ENCODE measurements around the gene FLRT1. TPM values are rescaled to one million over a fixed set of nuclear protein-coding genes. Genes with fewer than 3 reads are reported as not detected.

The FLRT1 gene
- total RNA-seq, 4 donors from 2014 or later = not detected

- Histone ChIP-seq H3K9me3 (no peaks in the 10 kb centered on the region), H3K4me3 (no peak overlapping the region), H3K4me1 (peaks cover 20% of the 10 kb centered on the region), H3K27me3 (no peaks in the 10 kb centered on the region), H3K36me3 (no peaks in the 10 kb centered on the region), H3K27ac (no peak overlapping the region)
- DNase-seq (ENCODE audit: low spot score in 2 of 2) = no peak
- 68% methylated on average over 17 of the region's 22 CpGs for WGBS
- TF ChIP-seq CTCF (IDR thresholded peaks at IDR 0.05) (no peak), POLR2A (IDR thresholded peaks at IDR 0.05) (no peak), POLR2AphosphoS5 (IDR thresholded peaks at IDR 0.05) (no peak), EP300 (IDR thresholded peaks at IDR 0.05) (no peak)
These were observed 14.6 kb upstream of the FLRT1 start for GRCh38 chr11:64020976-64021756.

DNA sequence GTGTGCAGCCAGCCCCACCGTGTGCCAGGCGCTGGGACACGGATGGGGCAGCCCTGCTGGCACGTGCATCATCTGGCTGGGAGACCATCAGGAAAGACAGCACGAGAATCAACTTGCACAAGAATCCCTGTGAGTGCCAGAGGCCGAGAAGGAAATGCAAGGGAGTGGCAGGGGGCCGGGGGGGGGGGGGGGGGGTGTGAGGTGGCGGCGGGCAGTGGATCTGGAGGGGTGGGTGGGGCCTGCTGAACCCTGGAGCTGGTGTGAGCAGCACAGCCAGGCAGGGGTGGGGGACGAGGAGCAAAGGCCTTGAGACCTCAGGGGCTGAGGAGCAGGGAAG lies 14.0 kb upstream of the FLRT1 start:
- no peak for DNase-seq (ENCODE audit: low spot score in 2 of 2)
- H3K36me3 ChIP-seq = no peaks in the 10 kb centered on the region
- no peak overlapping the region for H3K27ac ChIP-seq
- TF ChIP-seq POLR2AphosphoS5 (IDR thresholded peaks at IDR 0.05) = no peak
- no peak for TF ChIP-seq POLR2A (IDR thresholded peaks at IDR 0.05)
- TF ChIP-seq EP300 (IDR thresholded peaks at IDR 0.05) = no peak
- no peak for TF ChIP-seq CTCF (IDR thresholded peaks at IDR 0.05)
- no peak overlapping the region for H3K4me3 ChIP-seq
- 17% methylated on average over 7 of the region's 10 CpGs for whole genome bisulfite sequencing
- H3K9me3 ChIP-seq = no peaks in the 10 kb centered on the region
- no peaks in the 10 kb centered on the region for H3K27me3 ChIP-seq
- peaks cover 20% of the 10 kb centered on the region for H3K4me1 ChIP-seq

DNA sequence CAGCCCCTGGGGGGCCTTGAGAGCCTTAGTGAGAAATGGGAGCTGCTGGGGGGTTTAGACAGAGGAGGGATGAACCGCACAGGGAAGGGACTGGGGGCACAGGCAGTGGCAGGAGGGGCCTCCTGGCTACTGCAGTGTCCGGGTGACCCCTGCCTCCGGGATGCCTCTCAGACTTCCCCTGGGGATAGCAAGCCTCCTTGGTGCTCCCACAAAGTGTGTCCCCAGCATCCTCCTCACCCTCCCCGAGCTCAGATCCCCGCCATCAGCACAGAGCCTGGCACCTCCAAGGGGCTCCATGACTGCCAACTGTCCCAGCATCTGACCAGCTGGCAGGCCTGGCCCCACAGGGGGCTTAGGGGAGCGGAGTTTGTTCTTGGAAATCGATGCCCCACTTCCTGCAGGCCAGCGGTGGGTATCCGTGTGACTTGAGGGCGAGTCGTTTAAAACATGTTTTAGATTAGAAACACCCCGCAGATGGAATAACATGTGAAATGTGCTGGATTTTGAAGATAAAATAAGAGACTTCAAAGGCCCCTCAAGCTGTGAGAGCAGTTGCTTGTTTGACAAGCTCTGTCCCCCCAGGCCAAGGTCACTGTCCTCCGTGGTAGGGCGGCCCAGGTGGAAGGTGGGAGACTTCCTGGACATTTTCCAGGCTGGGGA lies 13.5 kb upstream of the FLRT1 start:
- 61% methylated on average over 12 of the region's 14 CpGs for WGBS
- no peaks in the 10 kb centered on the region for H3K27me3 ChIP-seq
- peaks cover 20% of the 10 kb centered on the region for H3K4me1 ChIP-seq
- no peak overlapping the region for H3K27ac ChIP-seq
- TF ChIP-seq EP300 (IDR thresholded peaks at IDR 0.05) (no peak), POLR2AphosphoS5 (IDR thresholded peaks at IDR 0.05) (no peak), POLR2A (IDR thresholded peaks at IDR 0.05) (no peak), CTCF (IDR thresholded peaks at IDR 0.05) (no peak)
- DNase-seq (ENCODE audit: low spot score in 2 of 2) = no peak
- no peaks in the 10 kb centered on the region for H3K9me3 ChIP-seq
- no peaks in the 10 kb centered on the region for H3K36me3 ChIP-seq
- H3K4me3 ChIP-seq = no peak overlapping the region

GRCh38 chr11:64023712-64024710 lies 11.7 kb upstream of the FLRT1 start:
- WGBS = 91% methylated on average over 19 of the region's 20 CpGs
- TF ChIP-seq POLR2A (IDR thresholded peaks at IDR 0.05) (no peak), CTCF (IDR thresholded peaks at IDR 0.05) (no peak), EP300 (IDR thresholded peaks at IDR 0.05) (no peak), POLR2AphosphoS5 (IDR thresholded peaks at IDR 0.05) (no peak)
- no peaks in the 10 kb centered on the region for H3K36me3 ChIP-seq
- H3K27me3 ChIP-seq = no peaks in the 10 kb centered on the region
- no peaks in the 10 kb centered on the region for H3K9me3 ChIP-seq
- no peak overlapping the region for H3K4me3 ChIP-seq
- H3K27ac ChIP-seq = no peak overlapping the region
- peaks cover 17% of the 10 kb centered on the region for H3K4me1 ChIP-seq
- DNase-seq (ENCODE audit: low spot score in 2 of 2) = no peak
